OCI-LY7 (cell line): ENCODE results near the gene EIF4G3. TPM values are rescaled to one million over a fixed set of nuclear protein-coding genes. Genes with fewer than 3 reads are reported as not detected.

Experiments
- BruUV-seq: library from RNA; stranded (reverse); fragments of 400-500 nt; replicated peaks from 2 replicates; lab custom pipeline; 2021; lab: Mats Ljungman, UMichigan
- CTCF ChIA-PET: fragments of 300-600 bp; sonication (Branson Sonifier 250); formaldehyde crosslinking; loops from one replicate; lab custom pipeline; 2022; ENCODE audit warnings: antibody characterized with exemption; ENCODE audit not compliant: unreplicated experiment; lab: Charles Lee
- POLR2A ChIA-PET: fragments of 300-600 bp; sonication (Branson Sonifier 250); formaldehyde crosslinking; loops from one replicate; lab custom pipeline; 2022; ENCODE audit warnings: antibody characterized with exemption; lab: Charles Lee
- DNase-seq: peaks from one replicate; pipeline ENCODE4 v3.0.0-alpha.2; 2015; ENCODE audit warnings: low spot score
- H2AFZ ChIP-seq: fragments of 200-600 bp; sonication (generic), shearing (Covaris generic); 2 replicates; pipeline ENCODE4 v1.6.1; 2014; ENCODE audit warnings: mild to moderate bottlenecking, antibody characterized with exemption, low read length, moderate library complexity
- H3K27ac ChIP-seq: fragments of 200-600 bp; sonication (generic); 2 replicates; pipeline ENCODE4 v1.5.1; 2014; ENCODE audit warnings: mixed run types, low read depth, mild to moderate bottlenecking, moderate library complexity, low read length, inconsistent platforms; ENCODE audit not compliant: poor library complexity, severe bottlenecking
- H3K36me3 ChIP-seq: fragments of 200-600 bp; sonication (generic); 2 replicates; pipeline ENCODE4 v1.6.1; 2014; ENCODE audit warnings: mild to moderate bottlenecking, antibody characterized with exemption, low read length, moderate library complexity, mixed read lengths; ENCODE audit not compliant: insufficient read depth
- H3K4me1 ChIP-seq: fragments of 200-600 bp; sonication (generic); 2 replicates; pipeline ENCODE4 v1.5.1; 2014; ENCODE audit warnings: mild to moderate bottlenecking, low read length; ENCODE audit not compliant: insufficient read depth, poor library complexity, severe bottlenecking
- H3K4me2 ChIP-seq: fragments of 200-600 bp; sonication (generic); 2 replicates; pipeline ENCODE4 v1.6.1; 2014; ENCODE audit warnings: mild to moderate bottlenecking, low read length
- H3K4me3 ChIP-seq: fragments of 200-600 bp; sonication (generic); 2 replicates; pipeline ENCODE4 v1.5.1; 2014; ENCODE audit warnings: mild to moderate bottlenecking, low read depth, low read length; ENCODE audit not compliant: poor library complexity, severe bottlenecking
- H3K79me2 ChIP-seq: fragments of 200-600 bp; sonication (generic); 2 replicates; pipeline ENCODE4 v1.6.1; 2016; ENCODE audit warnings: low read depth, mild to moderate bottlenecking, low read length, moderate library complexity, mixed read lengths; ENCODE audit not compliant: insufficient read depth
- H3K9me2 ChIP-seq: fragments of 200-600 bp; sonication (generic); 2 replicates; pipeline ENCODE4 v1.6.1; 2016; ENCODE audit warnings: mild to moderate bottlenecking, low read length, mixed read lengths; ENCODE audit not compliant: insufficient read depth
- H3K9me3 ChIP-seq: fragments of 200-600 bp; sonication (generic); 2 replicates; pipeline ENCODE4 v1.6.1; 2014; ENCODE audit warnings: mild to moderate bottlenecking, mixed run types, low read length, mixed read lengths
- H4K20me1 ChIP-seq: fragments of 200-600 bp; sonication (generic); 2 replicates; pipeline ENCODE4 v1.6.1; 2014; ENCODE audit warnings: mild to moderate bottlenecking, antibody characterized with exemption, low read length, moderate library complexity, mixed read lengths; ENCODE audit not compliant: insufficient read depth
- EZH2phosphoT487 ChIP-seq: fragments of 200-600 bp; sonication (generic); IDR thresholded peaks from 2 replicates; pipeline ENCODE4 v1.6.1; 2018; ENCODE audit warnings: low read depth, borderline replicate concordance, mild to moderate bottlenecking, mixed run types, antibody characterized with exemption, low read length, moderate library complexity, mixed read lengths
- intact Hi-C: fragments of 100-400 bp; cut with micrococcal nuclease; formaldehyde crosslinking; loops from one replicate; pipeline ENCODE4 v1.10.0; 2022; ENCODE audit not compliant: unreplicated experiment
- total RNA-seq, 2 experiments: library from RNA; depleted of rRNA in 1 of 2; stranded (reverse); fragments of >200 nt in 1 of 2; shearing (Covaris generic) in 1 of 2; gene quantifications; 2 replicates each; pipeline ENCODE4 v1.2.3, GENCODE V29; 2014 to 2022
- TF ChIP-seq, protein P1 (sequence below): fragments of 200-600 bp; sonication (generic); conservative IDR thresholded peaks from 2 replicates; pipeline ENCODE4 v1.5.1; 2014; ENCODE audit warnings: mild to moderate bottlenecking, antibody characterized with exemption, low read length, moderate library complexity, mixed read lengths

Gene EIF4G3
- total RNA-seq, 2 experiments from 2014 or later = 28.5 to 62.1 TPM

DNA sequence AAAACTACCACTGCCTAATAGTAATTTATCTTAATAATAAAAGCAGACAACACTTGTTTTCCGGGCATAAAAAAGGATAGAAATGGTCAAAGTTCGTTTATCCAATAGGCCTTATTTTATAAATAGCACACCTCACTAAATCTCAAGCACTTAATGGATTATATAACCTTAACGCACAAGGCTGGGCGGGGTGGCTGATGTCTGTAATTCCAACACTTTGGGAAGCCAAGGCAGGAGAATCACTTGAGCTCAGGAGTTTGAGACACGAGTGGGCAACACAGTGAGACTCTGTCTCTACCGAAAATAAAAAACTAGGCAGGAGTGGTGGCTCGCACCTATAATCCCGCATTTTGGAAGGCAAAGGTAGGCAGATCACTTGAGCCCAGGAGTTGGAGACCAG, 12.4 kb downstream of the EIF4G3 start:
- TF ChIP-seq, protein P1, sequence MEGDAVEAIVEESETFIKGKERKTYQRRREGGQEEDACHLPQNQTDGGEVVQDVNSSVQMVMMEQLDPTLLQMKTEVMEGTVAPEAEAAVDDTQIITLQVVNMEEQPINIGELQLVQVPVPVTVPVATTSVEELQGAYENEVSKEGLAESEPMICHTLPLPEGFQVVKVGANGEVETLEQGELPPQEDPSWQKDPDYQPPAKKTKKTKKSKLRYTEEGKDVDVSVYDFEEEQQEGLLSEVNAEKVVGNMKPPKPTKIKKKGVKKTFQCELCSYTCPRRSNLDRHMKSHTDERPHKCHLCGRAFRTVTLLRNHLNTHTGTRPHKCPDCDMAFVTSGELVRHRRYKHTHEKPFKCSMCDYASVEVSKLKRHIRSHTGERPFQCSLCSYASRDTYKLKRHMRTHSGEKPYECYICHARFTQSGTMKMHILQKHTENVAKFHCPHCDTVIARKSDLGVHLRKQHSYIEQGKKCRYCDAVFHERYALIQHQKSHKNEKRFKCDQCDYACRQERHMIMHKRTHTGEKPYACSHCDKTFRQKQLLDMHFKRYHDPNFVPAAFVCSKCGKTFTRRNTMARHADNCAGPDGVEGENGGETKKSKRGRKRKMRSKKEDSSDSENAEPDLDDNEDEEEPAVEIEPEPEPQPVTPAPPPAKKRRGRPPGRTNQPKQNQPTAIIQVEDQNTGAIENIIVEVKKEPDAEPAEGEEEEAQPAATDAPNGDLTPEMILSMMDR = no peak
- no peak for TF ChIP-seq EZH2phosphoT487
- Histone ChIP-seq H3K4me2 (no peak overlapping the region), H3K4me1 (peaks cover 3% of the 10 kb centered on the region), H3K4me3 (no peak overlapping the region), H3K36me3 (peaks cover 61% of the 10 kb centered on the region), H4K20me1 (no peaks in the 10 kb centered on the region), H2AFZ (no peak overlapping the region), H3K9me3 (no peaks in the 10 kb centered on the region), H3K79me2 (peaks cover 25% of the 10 kb centered on the region), H3K9me2 (no peaks in the 10 kb centered on the region), H3K27ac (no peak overlapping the region)
- CTCF ChIA-PET = no interaction called here
- no TSS peak for BruUV-seq
- no peak for DNase-seq
- POLR2A ChIA-PET = interaction anchor here (1.1 kb wide), 1 partner anchor 38 kb away, joined by 3 read pairs; no protein-coding TSS in a partner anchor
- intact Hi-C loops = no loop called here

DNA sequence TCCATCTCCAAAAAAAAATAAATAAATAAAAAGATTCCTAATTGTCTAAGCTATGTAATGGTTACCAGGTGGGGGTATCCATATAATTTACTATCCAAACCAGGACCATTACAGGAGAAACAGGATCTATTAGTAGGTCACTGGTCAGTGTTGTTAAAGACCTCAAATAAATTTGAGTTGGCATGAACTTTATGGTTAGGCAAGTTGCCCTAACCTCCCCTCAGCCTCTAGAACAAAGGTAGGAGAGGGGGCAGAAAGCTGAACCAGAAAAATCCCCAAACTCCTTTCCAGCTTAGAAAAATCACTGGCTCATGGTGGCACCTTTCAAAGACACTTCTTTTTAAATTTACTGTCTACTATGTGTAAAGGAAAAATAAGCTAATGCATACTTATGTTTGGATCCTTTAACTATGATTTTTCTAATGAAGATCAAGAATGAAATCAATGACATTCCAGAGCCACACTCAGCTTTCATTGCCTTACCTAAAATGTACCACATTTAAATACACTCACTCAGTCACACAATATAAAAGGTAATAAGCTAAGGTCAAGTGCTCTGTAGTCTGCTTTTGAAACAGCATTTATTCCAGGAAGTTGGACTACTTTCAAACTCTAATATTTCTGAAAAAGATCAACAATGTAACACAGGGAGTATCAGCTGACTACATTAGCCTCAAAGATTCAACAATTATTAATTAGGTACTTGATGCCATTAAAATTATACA, 13.8 kb downstream of the EIF4G3 start:
- Histone ChIP-seq H3K4me3 (no peak overlapping the region), H3K27ac (no peak overlapping the region), H3K9me2 (no peaks in the 10 kb centered on the region), H3K36me3 (peaks cover 61% of the 10 kb centered on the region), H2AFZ (no peak overlapping the region), H3K9me3 (no peaks in the 10 kb centered on the region), H3K79me2 (peaks cover 32% of the 10 kb centered on the region), H4K20me1 (no peaks in the 10 kb centered on the region; the same call in 1 of the 2 replicates), H3K4me1 (peaks cover 3% of the 10 kb centered on the region), H3K4me2 (no peak overlapping the region)
- DNase-seq = no peak
- ChIA-PET POLR2A (interaction anchor here (0.6 to 1.4 kb wide), 3 partner anchors 20 to 389 kb away, joined by 3 read pairs; no protein-coding TSS in a partner anchor), CTCF (no interaction called here)
- intact Hi-C loops = no loop called here
- no peak for TF ChIP-seq EZH2phosphoT487
- TF ChIP-seq, protein P1 = no peak
- no TSS peak for BruUV-seq

DNA sequence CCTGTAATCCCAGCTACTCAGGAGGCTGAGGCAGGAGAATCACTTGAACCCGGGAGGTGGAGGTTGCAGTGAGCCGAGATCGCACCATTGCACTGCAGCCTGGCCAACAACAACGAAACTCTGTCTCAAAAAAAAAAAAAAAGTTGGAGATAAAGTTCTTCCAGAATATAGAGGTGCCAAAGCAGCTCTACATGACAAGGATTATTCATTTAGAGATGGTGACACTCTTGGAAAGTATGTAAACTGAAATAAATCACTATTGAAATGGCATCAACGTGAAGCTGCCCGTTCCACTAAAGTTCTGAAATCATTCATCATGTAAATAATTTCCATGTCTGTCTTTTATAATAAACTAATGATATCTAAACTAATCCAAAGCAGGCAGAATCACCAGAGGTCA, 14.9 kb downstream of the EIF4G3 start:
- Histone ChIP-seq H3K36me3 (peaks cover 50% of the 10 kb centered on the region), H3K9me3 (no peaks in the 10 kb centered on the region), H3K4me1 (peaks cover 3% of the 10 kb centered on the region), H3K4me3 (no peak overlapping the region), H3K27ac (no peak overlapping the region), H3K9me2 (no peaks in the 10 kb centered on the region), H2AFZ (no peak overlapping the region), H3K79me2 (peaks cover 33% of the 10 kb centered on the region; the same call in 1 of the 2 replicates), H3K4me2 (no peak overlapping the region), H4K20me1 (no peaks in the 10 kb centered on the region; the same call in 1 of the 2 replicates)
- CTCF ChIA-PET = no interaction called here
- TF ChIP-seq, protein P1 = no peak
- TF ChIP-seq EZH2phosphoT487 = no peak
- POLR2A ChIA-PET = interaction anchor here (0.5 to 0.6 kb wide), 2 partner anchors 43 to 48 kb away, joined by 3 to 4 read pairs; no protein-coding TSS in a partner anchor
- BruUV-seq = no TSS peak
- no peak for DNase-seq
- intact Hi-C loops = no loop called here
